ENCODE results near the gene PKHD1.
"Not testable (repeated sequence)": the region's sequence is repeated elsewhere in the genome, so short reads cannot be mapped to it uniquely, and the experiment has no call there.

The PKHD1 gene

DNA sequence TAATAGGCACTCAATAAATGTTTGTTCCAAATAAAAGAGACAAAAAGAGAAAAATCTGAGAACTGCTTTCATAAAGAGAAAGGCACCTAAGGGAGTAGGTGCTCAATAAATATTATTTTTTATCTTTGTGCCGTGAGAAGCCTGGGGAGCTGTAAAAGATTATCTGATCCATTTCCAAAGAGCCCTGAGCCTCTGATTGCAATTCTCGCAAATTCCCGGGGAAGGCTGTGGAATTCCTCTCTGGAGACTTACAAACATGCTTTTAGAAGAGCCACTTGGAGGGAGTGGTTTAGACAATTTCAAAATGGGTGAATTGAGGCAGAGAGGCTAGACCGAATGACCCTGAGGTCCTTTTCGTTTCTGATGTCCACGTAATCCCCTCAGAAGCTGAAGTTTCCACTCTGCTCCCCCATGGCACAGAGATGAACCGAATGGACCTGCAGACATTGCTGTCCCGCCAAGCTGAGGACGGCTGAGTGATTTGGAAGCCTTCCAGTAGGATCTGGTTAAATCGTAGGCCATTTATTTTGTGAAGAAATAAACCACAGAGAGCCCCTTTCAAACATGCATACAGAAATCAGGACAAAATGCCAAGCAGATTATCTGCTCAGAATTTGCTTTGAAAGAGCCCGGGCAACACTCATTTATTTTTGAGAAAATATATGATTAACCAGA lies 77.8 kb downstream of the PKHD1 start:
- no peaks in the 10 kb centered on the region for H3K4me1 ChIP-seq (ENCODE audit: control insufficient read depth, insufficient read depth, low read length)
- H3K36me3 ChIP-seq (ENCODE audit: control insufficient read depth, insufficient read depth, low read length), result no peaks in the 10 kb centered on the region
- H3K27ac ChIP-seq (ENCODE audit: insufficient read depth, low read depth, low read length, poor library complexity, severe bottlenecking), result no peak overlapping the region
- H3K27me3 ChIP-seq (ENCODE audit: control insufficient read depth, insufficient read depth, low read length, poor library complexity, severe bottlenecking), result no peaks in the 10 kb centered on the region
- H3K4me3 ChIP-seq (ENCODE audit: insufficient read depth, low read depth, low read length), result no peak overlapping the region
- WGBS, 2 experiments, result 93 to 94% methylated on average over 9 to 11 of the region's 11 CpGs
- no peaks in the 10 kb centered on the region for H3K9me3 ChIP-seq (ENCODE audit: control insufficient read depth, low read length)

GRCh38 chr6:52000064-52000463 lies 87.3 kb downstream of the PKHD1 start:
- WGBS, 2 experiments, result 96% methylated on average over 3 of the region's 3 CpGs
- Histone ChIP-seq H3K4me1 (ENCODE audit: control insufficient read depth, insufficient read depth, low read length) (peaks cover 9% of the 10 kb centered on the region), H3K9me3 (ENCODE audit: control insufficient read depth, low read length) (no peaks in the 10 kb centered on the region), H3K4me3 (ENCODE audit: insufficient read depth, low read depth, low read length) (no peak overlapping the region), H3K36me3 (ENCODE audit: control insufficient read depth, insufficient read depth, low read length) (no peaks in the 10 kb centered on the region), H3K27ac (ENCODE audit: insufficient read depth, low read depth, low read length, poor library complexity, severe bottlenecking) (no peak overlapping the region), H3K27me3 (ENCODE audit: control insufficient read depth, insufficient read depth, low read length, poor library complexity, severe bottlenecking) (no peaks in the 10 kb centered on the region)

DNA sequence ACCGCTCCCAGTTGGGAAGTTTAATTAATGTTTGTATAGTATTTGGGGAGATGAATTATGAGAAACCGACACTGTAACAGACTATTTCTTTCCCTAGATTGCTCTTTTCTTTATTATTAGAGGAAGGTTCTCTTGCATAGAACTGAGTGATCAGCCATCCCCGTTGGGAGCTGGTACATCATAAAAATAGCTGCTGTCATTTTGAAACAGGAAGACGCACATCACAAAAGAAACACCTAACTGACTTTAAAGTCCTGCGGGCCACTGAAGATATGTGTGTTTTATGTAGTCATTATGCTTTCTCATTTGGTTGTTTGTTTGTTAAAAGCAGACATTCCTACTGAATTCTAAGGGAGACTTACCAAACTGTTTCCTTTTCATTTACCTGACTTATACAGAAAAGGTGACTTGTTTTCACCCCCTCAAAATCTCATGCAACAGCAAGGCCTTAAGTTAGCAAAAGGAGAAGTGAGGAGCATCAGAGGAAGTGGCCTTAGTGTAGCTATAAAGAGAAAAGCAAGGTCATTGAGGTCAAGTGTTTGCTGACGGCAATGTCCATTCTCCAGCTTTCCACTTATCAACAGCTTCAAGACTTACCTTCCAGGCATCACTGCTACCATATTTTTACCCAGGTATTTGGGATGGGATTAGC lies 91.0 kb downstream of the PKHD1 start:
- H3K4me3 ChIP-seq (ENCODE audit: insufficient read depth, low read depth, low read length), result no peak overlapping the region
- no peaks in the 10 kb centered on the region for H3K36me3 ChIP-seq (ENCODE audit: control insufficient read depth, insufficient read depth, low read length)
- H3K9me3 ChIP-seq (ENCODE audit: control insufficient read depth, low read length), result no peaks in the 10 kb centered on the region
- 94 to 98% methylated on average over 4 to 6 of the region's 6 CpGs for WGBS, 2 experiments
- H3K4me1 ChIP-seq (ENCODE audit: control insufficient read depth, insufficient read depth, low read length), result no peaks in the 10 kb centered on the region
- H3K27ac ChIP-seq (ENCODE audit: insufficient read depth, low read depth, low read length, poor library complexity, severe bottlenecking), result no peak overlapping the region
- H3K27me3 ChIP-seq (ENCODE audit: control insufficient read depth, insufficient read depth, low read length, poor library complexity, severe bottlenecking), result no peaks in the 10 kb centered on the region

DNA sequence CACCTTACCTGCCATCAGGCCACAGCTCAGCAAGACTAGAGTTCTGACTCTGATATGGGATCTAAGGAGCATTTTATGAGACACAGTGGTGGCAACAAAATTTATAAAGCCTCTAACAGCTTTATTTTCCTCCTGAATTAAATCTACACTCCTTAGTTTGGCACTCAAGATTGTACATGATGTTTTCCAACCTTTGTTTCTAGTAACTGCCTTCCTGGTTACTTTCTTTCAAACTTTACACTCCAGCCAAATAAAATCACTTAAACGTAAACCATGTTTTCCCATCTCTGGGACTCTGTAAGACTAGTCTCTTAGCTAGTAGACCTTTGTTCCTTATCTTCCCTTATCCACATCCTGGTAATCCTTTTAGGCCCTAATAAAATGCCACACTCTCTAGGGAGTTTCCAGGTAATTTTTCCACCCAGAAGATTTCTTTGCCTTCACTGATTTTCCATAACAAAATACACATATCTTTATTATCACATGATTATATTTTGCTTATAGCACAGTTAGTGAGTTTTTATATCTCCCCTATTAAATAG lies 92.1 kb downstream of the PKHD1 start:
- 93 to 96% methylated on average over 1 of the region's 1 CpG for WGBS, 2 experiments
- no peak overlapping the region for H3K4me3 ChIP-seq (ENCODE audit: insufficient read depth, low read depth, low read length)
- H3K27me3 ChIP-seq (ENCODE audit: control insufficient read depth, insufficient read depth, low read length, poor library complexity, severe bottlenecking), result no peaks in the 10 kb centered on the region
- no peak overlapping the region for H3K27ac ChIP-seq (ENCODE audit: insufficient read depth, low read depth, low read length, poor library complexity, severe bottlenecking)
- H3K36me3 ChIP-seq (ENCODE audit: control insufficient read depth, insufficient read depth, low read length), result no peaks in the 10 kb centered on the region
- H3K9me3 ChIP-seq (ENCODE audit: control insufficient read depth, low read length), result no peaks in the 10 kb centered on the region
- H3K4me1 ChIP-seq (ENCODE audit: control insufficient read depth, insufficient read depth, low read length), result no peaks in the 10 kb centered on the region

DNA sequence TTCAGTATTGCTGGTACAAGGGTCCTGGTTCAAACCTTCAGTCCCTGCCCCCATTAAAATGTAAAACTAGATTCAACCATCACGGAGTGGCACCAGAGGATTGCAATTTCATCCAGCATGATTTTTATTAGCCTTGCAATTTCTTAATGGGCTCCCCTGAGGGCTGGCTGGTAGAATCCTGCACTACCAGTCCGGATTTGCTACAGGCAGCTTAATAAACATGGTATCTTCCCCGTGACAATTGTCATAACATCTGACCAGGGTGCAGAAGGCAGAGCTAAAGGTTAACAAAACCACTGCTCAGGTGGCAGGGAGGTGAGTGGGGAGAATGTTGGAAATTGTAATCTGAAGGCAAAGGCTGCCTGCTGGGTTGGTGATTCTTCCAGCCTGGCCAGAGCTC lies 94.5 kb downstream of the PKHD1 start:
- Histone ChIP-seq H3K4me1 (ENCODE audit: control insufficient read depth, insufficient read depth, low read length) (no peaks in the 10 kb centered on the region), H3K27ac (ENCODE audit: insufficient read depth, low read depth, low read length, poor library complexity, severe bottlenecking) (no peak overlapping the region), H3K36me3 (ENCODE audit: control insufficient read depth, insufficient read depth, low read length) (no peaks in the 10 kb centered on the region), H3K9me3 (ENCODE audit: control insufficient read depth, low read length) (no peaks in the 10 kb centered on the region), H3K27me3 (ENCODE audit: control insufficient read depth, insufficient read depth, low read length, poor library complexity, severe bottlenecking) (no peaks in the 10 kb centered on the region), H3K4me3 (ENCODE audit: insufficient read depth, low read depth, low read length) (no peak overlapping the region)
- WGBS, 2 experiments, result 86 to 90% methylated on average over 3 of the region's 3 CpGs

GRCh38 chr6:51989789-51990188 lies 97.6 kb downstream of the PKHD1 start:
- H3K36me3 ChIP-seq (ENCODE audit: control insufficient read depth, insufficient read depth, low read length), result no peaks in the 10 kb centered on the region
- 88 to 92% methylated on average over 1 of the region's 1 CpG for WGBS, 2 experiments
- no peaks in the 10 kb centered on the region for H3K27me3 ChIP-seq (ENCODE audit: control insufficient read depth, insufficient read depth, low read length, poor library complexity, severe bottlenecking)

GRCh38 chr6:51986864-51987263 lies 100.5 kb downstream of the PKHD1 start:
- 94 to 95% methylated on average over 5 of the region's 5 CpGs for WGBS, 2 experiments
- Histone ChIP-seq H3K4me1 (ENCODE audit: control insufficient read depth, insufficient read depth, low read length) (peaks cover 16% of the 10 kb centered on the region), H3K27ac (ENCODE audit: insufficient read depth, low read depth, low read length, poor library complexity, severe bottlenecking) (no peak overlapping the region)

More at GRCh38 chr6:51989789-51990188, 97.6 kb downstream of the PKHD1 start:
- Histone ChIP-seq H3K4me3 (ENCODE audit: insufficient read depth, low read depth, low read length) (no peak overlapping the region), H3K27ac (ENCODE audit: insufficient read depth, low read depth, low read length, poor library complexity, severe bottlenecking) (no peak overlapping the region), H3K9me3 (ENCODE audit: control insufficient read depth, low read length) (no peaks in the 10 kb centered on the region), H3K4me1 (ENCODE audit: control insufficient read depth, insufficient read depth, low read length) (no peaks in the 10 kb centered on the region)

GRCh38 chr6:51983564-51983963 lies 103.8 kb downstream of the PKHD1 start:
- Histone ChIP-seq H3K4me3 (ENCODE audit: insufficient read depth, low read depth, low read length) (no peak overlapping the region), H3K27me3 (ENCODE audit: control insufficient read depth, insufficient read depth, low read length, poor library complexity, severe bottlenecking) (no peaks in the 10 kb centered on the region), H3K36me3 (ENCODE audit: control insufficient read depth, insufficient read depth, low read length) (no peaks in the 10 kb centered on the region), H3K9me3 (ENCODE audit: control insufficient read depth, low read length) (no peaks in the 10 kb centered on the region), H3K4me1 (ENCODE audit: control insufficient read depth, insufficient read depth, low read length) (peaks cover 16% of the 10 kb centered on the region), H3K27ac (ENCODE audit: insufficient read depth, low read depth, low read length, poor library complexity, severe bottlenecking) (no peak overlapping the region)
- 69 to 70% methylated on average over 5 of the region's 5 CpGs for WGBS, 2 experiments

More at GRCh38 chr6:51986864-51987263, 100.5 kb downstream of the PKHD1 start:
- H3K36me3 ChIP-seq (ENCODE audit: control insufficient read depth, insufficient read depth, low read length), result no peaks in the 10 kb centered on the region
- H3K9me3 ChIP-seq (ENCODE audit: control insufficient read depth, low read length), result no peaks in the 10 kb centered on the region
- H3K4me3 ChIP-seq (ENCODE audit: insufficient read depth, low read depth, low read length), result no peak overlapping the region
- H3K27me3 ChIP-seq (ENCODE audit: control insufficient read depth, insufficient read depth, low read length, poor library complexity, severe bottlenecking), result no peaks in the 10 kb centered on the region

DNA sequence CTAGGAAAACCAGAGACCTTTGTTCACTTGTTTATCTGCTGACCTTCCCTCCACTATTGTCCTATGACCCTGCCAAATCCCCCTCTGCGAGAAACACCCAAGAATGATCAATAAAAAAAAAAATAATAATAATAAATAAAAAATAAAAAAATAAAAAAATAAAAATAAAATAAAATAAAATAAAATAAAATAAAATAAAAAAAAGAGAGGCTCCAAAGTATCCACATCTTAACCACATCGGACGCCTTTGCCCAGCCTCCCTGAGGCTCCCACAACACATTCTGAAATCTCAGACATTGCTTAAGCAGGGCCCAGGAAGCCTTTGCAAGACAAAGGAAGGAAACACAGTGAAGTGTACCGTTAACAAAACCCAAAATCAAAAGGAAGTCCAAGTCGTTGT lies 104.7 kb downstream of the PKHD1 start:
- WGBS, 2 experiments, result 65 to 74% methylated on average over 2 to 4 of the region's 5 CpGs
- H3K9me3 ChIP-seq (ENCODE audit: control insufficient read depth, low read length); H3K27ac ChIP-seq (ENCODE audit: insufficient read depth, low read depth, low read length, poor library complexity, severe bottlenecking); H3K4me3 ChIP-seq (ENCODE audit: insufficient read depth, low read depth, low read length); H3K27me3 ChIP-seq (ENCODE audit: control insufficient read depth, insufficient read depth, low read length, poor library complexity, severe bottlenecking); H3K36me3 ChIP-seq (ENCODE audit: control insufficient read depth, insufficient read depth, low read length): not testable (repeated sequence)
- H3K4me1 ChIP-seq (ENCODE audit: control insufficient read depth, insufficient read depth, low read length), result peaks cover 16% of the 10 kb centered on the region

GRCh38 chr6:51976374-51976773 lies 111.0 kb downstream of the PKHD1 start:
- Histone ChIP-seq H3K27ac (ENCODE audit: insufficient read depth, low read depth, low read length, poor library complexity, severe bottlenecking) (no peak overlapping the region), H3K9me3 (ENCODE audit: control insufficient read depth, low read length) (no peaks in the 10 kb centered on the region), H3K4me1 (ENCODE audit: control insufficient read depth, insufficient read depth, low read length) (no peaks in the 10 kb centered on the region), H3K4me3 (ENCODE audit: insufficient read depth, low read depth, low read length) (no peak overlapping the region), H3K27me3 (ENCODE audit: control insufficient read depth, insufficient read depth, low read length, poor library complexity, severe bottlenecking) (no peaks in the 10 kb centered on the region), H3K36me3 (ENCODE audit: control insufficient read depth, insufficient read depth, low read length) (no peaks in the 10 kb centered on the region)
- WGBS, 2 experiments, result 96 to 97% methylated on average over 9 of the region's 9 CpGs
